NCI-H2227 (cell line): ENCODE data around the gene TMEM59.
"Not testable (repeated sequence)": the region's sequence is repeated elsewhere in the genome, so short reads cannot be mapped to it uniquely, and the experiment has no call there.

Experiments
- DNase-seq: peaks from one replicate; lab custom pipeline; 2025; ENCODE audit not compliant: unreplicated experiment; lab: John Stamatoyannopoulos, UW

TMEM59 gene, protein sequence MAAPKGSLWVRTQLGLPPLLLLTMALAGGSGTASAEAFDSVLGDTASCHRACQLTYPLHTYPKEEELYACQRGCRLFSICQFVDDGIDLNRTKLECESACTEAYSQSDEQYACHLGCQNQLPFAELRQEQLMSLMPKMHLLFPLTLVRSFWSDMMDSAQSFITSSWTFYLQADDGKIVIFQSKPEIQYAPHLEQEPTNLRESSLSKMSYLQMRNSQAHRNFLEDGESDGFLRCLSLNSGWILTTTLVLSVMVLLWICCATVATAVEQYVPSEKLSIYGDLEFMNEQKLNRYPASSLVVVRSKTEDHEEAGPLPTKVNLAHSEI

DNA sequence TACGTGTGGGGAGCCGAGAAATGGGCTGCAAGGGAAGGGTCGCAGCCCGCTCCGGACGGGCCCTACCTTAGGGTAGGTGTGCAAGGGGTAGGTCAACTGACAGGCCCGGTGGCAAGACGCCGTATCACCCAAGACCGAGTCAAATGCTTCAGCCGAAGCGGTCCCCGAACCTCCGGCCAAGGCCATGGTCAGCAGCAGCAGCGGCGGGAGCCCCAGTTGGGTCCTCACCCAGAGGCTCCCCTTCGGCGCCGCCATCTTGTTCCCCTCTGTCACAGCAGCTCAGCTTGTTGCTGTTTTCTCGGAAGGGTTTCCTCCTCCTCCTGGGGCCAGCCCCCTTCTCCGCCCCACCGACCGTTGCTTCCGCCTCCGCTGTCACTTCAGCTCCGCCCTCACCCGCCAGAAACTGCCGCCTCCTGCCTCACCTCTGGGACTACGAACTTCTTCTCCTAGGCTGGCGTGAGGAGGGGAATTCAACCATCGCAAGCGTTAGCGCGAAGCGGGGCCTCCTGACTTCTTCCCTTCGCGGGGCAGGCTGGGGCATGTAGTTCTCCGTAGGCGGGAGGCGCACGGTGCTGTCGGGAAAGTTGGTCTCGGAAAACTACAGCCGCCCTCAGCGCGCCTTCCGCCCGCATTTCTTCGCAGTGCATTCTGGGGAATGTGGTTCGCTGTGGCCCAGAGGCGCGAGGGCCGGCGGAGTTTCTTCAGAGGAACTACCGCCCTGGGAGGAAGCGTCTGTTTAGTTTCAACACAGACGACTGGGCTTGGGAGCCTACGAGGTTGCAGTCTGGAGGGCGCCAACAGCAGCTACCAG is at the start of gene TMEM59, which contains the start of gene TCEANC2:
TMEM59 (minus strand) TSS at position 271 of the 811 bp plus-strand sequence; CDS start at position 255, 16 bp downstream.
TCEANC2 (plus strand) TSS at position 675 of the 811 bp plus-strand sequence. CDS start 815 bp downstream, outside the sequence.
- DNase-seq = peak; percentile 99

DNA sequence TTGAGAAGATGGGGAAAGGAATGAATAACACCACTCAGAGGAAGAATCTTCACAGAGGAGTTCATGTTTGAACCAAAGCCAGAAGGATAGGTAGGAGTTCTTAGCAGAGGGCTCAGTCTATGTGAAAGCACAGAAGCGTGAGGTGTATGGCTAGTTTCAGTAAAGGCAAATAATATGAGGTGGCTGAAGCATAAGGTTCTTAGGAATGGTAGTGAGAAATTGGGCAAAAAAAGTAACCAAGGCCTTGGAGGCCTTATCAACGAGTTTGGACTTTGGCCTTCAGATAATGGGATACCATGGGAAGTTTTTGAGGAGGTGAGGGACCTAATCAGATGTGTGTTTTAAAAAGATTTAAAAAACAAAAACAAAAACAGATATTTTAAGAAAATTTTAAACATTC is 47.5 kb upstream of the TMEM59 start:
- no peak for DNase-seq

DNA sequence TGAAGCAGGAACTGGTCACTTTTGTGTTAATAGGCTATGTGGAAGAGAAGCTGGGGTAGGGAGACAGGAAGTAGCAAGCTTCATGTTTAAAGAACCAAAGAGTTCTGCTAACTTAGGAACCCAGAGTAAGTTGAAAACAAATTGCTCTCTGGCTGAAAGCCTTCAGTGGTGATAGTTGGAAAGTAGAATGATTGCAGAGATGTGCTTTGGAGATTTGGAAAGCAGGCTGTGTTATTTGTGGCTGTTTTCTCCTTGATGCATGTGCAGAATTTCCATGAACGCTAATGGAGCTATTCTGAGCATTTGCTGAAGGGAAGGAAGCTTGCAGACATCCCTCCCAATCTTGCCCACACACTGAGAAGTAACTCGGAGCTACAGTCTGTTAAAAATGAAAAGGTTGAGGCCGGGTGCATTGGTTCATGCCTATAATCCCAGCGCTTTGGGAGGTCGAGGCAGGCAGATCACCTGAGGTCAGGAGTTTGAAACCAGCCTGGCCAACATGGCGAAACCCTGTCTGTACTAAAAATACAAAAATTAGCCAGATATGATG is 46.1 kb upstream of the TMEM59 start:
- DNase-seq = no peak

DNA sequence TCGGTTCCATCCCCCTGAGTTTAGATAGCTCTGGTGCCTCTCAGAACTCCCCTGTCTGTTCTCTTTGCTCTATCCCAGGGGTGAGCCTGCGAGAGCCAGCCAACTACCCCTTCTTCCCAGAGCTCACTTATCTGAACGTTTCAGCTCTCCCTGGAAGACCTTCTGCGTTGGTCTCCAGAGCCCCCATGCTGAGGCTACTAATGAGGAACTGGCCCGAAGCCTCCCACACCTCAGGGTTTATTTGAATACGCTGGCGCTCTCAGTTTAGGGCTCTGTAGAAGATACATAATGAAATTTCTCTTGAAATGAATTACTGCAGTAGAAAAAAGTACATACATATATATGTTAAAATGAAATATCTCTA is 43.9 kb upstream of the TMEM59 start:
- no peak for DNase-seq

DNA sequence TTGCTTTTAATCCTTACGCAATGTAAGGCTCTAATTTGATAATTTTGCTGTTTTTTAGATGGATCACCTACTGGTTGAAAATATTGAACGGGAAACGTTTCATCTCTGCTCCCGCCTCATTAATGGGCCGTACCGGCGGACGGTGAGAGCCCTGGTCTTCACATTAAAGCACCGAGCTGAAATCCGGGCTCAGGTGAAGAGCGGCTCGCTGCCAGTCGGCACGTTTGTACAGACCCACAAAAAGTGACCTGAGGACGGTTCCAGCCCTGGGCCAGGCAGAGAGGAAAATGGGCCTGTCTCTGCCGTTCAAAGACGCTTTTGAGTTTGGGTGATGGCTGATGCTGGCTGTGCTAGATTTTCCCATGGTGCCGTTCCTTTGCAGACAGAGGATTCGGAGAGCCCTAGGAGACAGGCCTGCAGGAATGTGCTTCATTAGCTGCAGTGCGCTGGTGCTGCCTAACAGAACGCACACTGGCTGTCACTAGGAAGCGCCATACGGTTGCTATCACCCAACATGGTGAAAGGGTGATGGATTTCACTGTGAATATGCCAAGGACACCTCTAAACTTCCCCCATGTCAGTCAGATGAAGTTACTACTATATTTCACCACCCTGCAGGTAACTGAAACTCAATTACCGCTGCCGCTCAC is 43.3 kb upstream of the TMEM59 start:
- no peak for DNase-seq

- DNase-seq = no peak
Measured at GRCh38 chr1:54095546-54096226, 42.7 kb upstream of the TMEM59 start.

GRCh38 chr1:54094730-54095105 is 41.7 kb upstream of the TMEM59 start:
- DNase-seq = not testable (repeated sequence)

- no peak for DNase-seq
Measured at GRCh38 chr1:54094001-54094729, 41.2 kb upstream of the TMEM59 start.

DNA sequence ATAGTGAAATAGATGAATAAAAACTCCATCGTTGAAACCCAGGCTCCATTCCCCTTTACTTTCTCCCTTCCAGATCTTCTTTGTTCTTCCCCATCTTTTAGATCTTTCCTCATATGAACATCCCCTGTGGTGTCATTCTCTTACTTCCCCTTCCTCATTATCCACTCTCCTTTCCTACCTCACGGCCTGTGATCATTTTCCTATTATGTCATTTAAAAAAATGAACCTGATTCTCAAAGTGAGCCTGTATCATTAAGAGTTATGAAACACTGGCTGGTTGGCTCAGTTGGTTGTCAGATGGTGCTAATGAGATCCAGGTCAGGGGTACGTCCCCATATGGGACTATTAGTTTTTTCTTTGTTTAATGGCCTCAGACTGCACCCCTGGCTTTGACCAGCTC is 38.7 kb upstream of the TMEM59 start:
- no peak for DNase-seq

DNA sequence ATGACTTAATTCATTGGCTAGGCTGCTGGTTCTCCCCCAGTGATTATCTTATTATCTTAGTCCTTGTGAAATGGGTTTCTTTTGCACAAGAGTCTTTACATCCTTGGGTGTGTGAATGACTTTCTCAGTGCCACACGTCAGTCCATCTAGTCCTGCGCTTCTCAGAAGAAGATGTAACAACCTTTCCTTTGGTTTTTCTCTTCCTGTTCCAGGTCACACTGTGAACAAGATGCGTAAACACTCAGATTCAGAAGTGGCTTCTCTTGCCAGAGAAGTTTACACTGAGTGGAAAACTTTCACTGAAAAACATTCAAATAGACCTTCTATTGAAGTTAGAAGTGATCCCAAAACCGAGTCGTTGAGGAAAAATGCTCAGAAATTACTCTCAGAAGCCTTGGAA is 35.4 kb upstream of the TMEM59 start:
- DNase-seq = no peak

- DNase-seq = no peak
Measured at GRCh38 chr1:54086754-54087153, 33.8 kb upstream of the TMEM59 start.

GRCh38 chr1:54084794-54085193 is 31.8 kb upstream of the TMEM59 start:
- DNase-seq = no peak

GRCh38 chr1:54081306-54082270 is 28.6 kb upstream of the TMEM59 start:
- DNase-seq = peak; percentile 74

DNA sequence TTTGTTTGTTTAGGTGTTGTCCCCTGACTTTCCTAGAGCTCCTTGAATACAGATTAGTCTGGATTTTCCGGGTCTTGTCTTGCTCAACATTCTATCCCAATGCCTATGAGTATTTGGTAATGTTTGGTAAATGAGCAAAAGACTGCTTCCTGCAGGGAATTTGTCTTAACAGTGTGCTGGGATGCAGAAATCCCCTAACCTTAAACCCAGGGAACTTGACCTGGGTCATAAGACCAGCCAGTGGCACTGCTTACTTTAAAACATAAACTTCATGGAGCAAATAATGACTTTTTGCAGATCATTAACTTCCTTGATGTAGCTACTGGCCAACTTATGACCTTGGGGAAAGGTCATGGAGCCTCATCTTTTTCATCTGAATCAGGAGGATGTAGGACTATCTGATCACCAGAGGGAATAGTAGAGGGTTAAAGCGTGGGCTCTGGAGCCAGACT is 27.6 kb upstream of the TMEM59 start:
- no peak for DNase-seq

DNA sequence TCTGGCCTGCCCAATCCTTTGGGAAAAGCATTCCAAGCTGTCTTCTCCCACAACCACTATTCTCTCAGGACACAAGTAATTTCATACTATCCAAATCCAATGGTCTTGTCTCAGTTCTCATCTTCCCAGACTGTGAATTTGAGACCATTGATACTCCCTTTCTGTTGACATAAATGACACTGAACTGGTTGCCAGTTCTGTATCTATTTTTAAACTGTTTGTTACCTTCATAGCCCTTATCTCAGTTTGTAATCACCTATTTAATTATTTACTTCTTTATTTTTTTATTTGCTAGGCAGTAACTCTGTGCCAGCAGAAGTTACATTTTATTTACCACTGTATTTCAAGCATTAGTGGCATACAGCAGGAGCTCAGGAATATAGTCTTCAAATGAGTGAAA is 24.4 kb upstream of the TMEM59 start:
- no peak for DNase-seq

DNA sequence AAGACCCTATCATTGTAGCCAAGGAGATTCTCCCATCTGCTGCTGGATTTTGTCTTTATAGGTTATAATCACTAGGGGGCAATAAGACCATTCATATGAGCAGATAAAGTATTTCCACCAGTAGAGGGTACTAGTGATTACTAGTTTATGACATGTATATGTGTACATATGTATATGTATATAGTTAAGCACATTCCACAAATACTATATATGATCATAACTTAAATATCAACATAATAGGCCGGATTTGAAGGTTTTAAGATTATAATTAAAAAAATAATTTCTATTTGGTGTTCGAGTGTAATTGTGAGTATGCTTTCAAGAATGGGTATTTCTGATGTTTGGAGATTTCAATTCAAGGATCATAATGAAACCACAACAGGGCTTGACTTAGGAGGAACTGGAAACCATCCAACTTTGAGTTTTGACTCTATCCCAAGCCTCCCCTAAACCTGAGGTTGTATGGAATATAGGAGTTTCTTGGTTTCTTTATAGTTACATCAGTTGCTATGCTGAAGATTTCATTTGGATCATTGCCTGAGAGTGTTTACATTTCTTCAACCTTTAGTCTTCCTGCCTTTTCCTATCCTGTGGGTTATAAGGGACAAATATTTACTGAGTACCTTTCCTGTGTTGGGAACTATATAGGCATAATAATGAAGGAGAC is 17.3 kb upstream of the TMEM59 start:
- peak; percentile 59 for DNase-seq

DNA sequence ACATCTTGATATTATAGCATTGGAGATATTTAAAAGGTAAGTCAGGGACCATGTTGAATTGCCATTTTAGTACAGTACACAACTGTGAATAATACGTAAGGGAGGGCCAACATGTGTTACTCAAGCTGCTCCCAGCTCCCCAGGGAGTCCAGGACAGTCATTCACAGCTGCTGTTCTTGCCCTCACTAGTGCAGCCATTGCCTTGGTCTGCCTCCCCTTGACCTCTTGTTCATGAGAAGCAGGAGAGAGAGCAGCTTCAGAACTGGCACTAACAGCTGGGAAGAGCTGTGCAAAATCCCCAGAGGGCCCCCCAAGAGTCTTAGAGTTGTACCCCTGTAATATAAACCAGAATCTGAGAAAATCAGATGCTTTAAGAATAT is 16.8 kb upstream of the TMEM59 start:
- no peak for DNase-seq

- DNase-seq = no peak
Measured at GRCh38 chr1:54064299-54064698, 11.3 kb upstream of the TMEM59 start.

DNA sequence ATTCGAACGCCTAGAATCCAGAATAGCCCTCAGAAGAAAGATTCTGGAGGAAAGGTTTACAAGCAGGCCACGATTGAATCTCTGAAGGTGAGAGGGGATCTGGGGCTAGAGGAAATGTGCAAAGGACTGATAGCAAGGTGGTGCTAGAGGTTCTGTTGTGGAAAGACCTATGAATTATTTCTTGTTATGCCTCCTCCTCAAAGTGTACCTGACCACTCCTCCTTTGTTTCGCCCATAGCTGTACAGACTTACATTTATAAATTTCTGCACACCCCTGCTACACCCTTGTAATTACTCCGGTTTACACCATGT is 1.4 kb upstream of the TMEM59 start:
- peak; percentile 29 for DNase-seq
